ENCODE data around the gene RIOK3. TPM values are rescaled to one million over a fixed set of nuclear protein-coding genes. Genes with fewer than 3 reads are reported as not detected.

RIOK3 gene
- total RNA-seq, 1 experiment from 2014 or later = 19.4 TPM

DNA sequence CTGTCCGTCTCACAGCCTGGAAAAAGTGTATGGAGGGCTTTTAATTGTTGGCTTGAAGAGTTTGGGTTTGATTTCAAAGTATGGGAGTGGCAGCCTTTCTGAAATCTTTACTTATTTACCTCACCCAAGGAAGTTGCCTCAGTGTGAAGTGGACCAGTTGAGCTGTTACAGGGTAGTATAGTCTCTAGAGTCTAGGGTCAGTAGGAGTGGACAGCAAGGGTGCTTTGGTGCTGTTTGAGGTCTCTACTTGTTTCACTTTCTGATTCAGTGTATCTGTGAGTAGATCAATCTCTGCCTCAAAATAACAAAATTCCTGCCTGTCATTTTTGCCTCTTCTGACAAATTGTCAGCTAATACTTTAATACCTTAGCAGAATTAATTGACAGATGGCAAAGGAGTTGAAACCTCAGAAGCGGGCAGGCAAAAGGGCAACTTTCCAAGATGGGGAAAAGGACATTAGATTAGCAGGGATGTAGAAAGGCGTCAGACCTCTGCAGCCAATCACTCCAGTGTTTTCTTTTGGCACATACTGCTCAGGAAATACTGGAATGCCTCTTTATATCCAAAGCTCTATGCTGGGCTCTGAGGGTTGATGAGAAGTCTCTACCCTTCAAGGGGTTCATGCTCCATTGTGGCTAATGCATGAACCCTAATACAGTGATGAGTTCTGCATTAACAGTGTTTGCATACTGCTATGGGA is 5.9 kb downstream of the RIOK3 start:
- POLR2A ChIA-PET = no interaction called here
- H3K27ac Mint-ChIP-seq = no peak overlapping the region
- H3K27me3 Mint-ChIP-seq (ENCODE audit: low read depth) = no peaks in the 10 kb centered on the region
- CTCF ChIA-PET = no interaction called here
- H3K4me3 Mint-ChIP-seq = no peak overlapping the region
- ATAC-seq (no peak), DNase-seq (ENCODE audit: low spot score) (no peak)
- H3K4me1 Mint-ChIP-seq = peaks cover 7% of the 10 kb centered on the region
- TF ChIP-seq JUN (CRISPR knock-in tag; IDR thresholded peaks at IDR 0.05) (no peak), ZNF219 (CRISPR knock-in tag; IDR thresholded peaks at IDR 0.05; ENCODE audit: borderline replicate concordance) (no peak), EMX1 (CRISPR knock-in tag; IDR thresholded peaks at IDR 0.05) (no peak), ZNF121 (CRISPR knock-in tag; IDR thresholded peaks at IDR 0.05) (no peak), ELF4 (CRISPR knock-in tag; IDR thresholded peaks at IDR 0.05; ENCODE audit: low read depth) (no peak), NR2C2 (CRISPR knock-in tag; IDR thresholded peaks at IDR 0.05) (no peak), IRF2 (CRISPR knock-in tag; IDR thresholded peaks at IDR 0.05; ENCODE audit: borderline replicate concordance, low read depth) (no peak)
- TF ChIP-seq, protein P1, sequence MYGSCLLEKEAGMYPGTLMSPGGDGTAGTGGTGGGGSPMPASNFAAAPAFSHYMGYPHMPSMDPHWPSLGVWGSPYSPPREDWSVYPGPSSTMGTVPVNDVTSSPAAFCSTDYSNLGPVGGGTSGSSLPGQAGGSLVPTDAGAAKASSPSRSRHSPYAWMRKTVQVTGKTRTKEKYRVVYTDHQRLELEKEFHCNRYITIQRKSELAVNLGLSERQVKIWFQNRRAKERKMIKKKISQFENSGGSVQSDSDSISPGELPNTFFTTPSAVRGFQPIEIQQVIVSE (CRISPR knock-in tag; IDR thresholded peaks at IDR 0.05; ENCODE audit: borderline replicate concordance) = no peak
- TF ChIP-seq, protein P2, sequence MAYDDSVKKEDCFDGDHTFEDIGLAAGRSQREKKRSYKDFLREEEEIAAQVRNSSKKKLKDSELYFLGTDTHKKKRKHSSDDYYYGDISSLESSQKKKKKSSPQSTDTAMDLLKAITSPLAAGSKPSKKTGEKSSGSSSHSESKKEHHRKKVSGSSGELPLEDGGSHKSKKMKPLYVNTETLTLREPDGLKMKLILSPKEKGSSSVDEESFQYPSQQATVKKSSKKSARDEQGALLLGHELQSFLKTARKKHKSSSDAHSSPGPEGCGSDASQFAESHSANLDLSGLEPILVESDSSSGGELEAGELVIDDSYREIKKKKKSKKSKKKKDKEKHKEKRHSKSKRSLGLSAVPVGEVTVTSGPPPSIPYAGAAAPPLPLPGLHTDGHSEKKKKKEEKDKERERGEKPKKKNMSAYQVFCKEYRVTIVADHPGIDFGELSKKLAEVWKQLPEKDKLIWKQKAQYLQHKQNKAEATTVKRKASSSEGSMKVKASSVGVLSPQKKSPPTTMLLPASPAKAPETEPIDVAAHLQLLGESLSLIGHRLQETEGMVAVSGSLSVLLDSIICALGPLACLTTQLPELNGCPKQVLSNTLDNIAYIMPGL (CRISPR knock-in tag; IDR thresholded peaks at IDR 0.05) = no peak
- TF ChIP-seq, protein P3, sequence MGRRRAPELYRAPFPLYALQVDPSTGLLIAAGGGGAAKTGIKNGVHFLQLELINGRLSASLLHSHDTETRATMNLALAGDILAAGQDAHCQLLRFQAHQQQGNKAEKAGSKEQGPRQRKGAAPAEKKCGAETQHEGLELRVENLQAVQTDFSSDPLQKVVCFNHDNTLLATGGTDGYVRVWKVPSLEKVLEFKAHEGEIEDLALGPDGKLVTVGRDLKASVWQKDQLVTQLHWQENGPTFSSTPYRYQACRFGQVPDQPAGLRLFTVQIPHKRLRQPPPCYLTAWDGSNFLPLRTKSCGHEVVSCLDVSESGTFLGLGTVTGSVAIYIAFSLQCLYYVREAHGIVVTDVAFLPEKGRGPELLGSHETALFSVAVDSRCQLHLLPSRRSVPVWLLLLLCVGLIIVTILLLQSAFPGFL (CRISPR knock-in tag; IDR thresholded peaks at IDR 0.05; ENCODE audit: borderline replicate concordance) = no peak
- TF ChIP-seq, protein P4, sequence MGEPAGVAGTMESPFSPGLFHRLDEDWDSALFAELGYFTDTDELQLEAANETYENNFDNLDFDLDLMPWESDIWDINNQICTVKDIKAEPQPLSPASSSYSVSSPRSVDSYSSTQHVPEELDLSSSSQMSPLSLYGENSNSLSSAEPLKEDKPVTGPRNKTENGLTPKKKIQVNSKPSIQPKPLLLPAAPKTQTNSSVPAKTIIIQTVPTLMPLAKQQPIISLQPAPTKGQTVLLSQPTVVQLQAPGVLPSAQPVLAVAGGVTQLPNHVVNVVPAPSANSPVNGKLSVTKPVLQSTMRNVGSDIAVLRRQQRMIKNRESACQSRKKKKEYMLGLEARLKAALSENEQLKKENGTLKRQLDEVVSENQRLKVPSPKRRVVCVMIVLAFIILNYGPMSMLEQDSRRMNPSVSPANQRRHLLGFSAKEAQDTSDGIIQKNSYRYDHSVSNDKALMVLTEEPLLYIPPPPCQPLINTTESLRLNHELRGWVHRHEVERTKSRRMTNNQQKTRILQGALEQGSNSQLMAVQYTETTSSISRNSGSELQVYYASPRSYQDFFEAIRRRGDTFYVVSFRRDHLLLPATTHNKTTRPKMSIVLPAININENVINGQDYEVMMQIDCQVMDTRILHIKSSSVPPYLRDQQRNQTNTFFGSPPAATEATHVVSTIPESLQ (CRISPR knock-in tag; IDR thresholded peaks at IDR 0.05) = no peak
- TF ChIP-seq, protein P5, sequence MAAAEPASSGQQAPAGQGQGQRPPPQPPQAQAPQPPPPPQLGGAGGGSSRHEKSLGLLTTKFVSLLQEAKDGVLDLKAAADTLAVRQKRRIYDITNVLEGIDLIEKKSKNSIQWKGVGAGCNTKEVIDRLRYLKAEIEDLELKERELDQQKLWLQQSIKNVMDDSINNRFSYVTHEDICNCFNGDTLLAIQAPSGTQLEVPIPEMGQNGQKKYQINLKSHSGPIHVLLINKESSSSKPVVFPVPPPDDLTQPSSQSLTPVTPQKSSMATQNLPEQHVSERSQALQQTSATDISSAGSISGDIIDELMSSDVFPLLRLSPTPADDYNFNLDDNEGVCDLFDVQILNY (CRISPR knock-in tag; IDR thresholded peaks at IDR 0.05) = no peak
- TF ChIP-seq, protein P6, sequence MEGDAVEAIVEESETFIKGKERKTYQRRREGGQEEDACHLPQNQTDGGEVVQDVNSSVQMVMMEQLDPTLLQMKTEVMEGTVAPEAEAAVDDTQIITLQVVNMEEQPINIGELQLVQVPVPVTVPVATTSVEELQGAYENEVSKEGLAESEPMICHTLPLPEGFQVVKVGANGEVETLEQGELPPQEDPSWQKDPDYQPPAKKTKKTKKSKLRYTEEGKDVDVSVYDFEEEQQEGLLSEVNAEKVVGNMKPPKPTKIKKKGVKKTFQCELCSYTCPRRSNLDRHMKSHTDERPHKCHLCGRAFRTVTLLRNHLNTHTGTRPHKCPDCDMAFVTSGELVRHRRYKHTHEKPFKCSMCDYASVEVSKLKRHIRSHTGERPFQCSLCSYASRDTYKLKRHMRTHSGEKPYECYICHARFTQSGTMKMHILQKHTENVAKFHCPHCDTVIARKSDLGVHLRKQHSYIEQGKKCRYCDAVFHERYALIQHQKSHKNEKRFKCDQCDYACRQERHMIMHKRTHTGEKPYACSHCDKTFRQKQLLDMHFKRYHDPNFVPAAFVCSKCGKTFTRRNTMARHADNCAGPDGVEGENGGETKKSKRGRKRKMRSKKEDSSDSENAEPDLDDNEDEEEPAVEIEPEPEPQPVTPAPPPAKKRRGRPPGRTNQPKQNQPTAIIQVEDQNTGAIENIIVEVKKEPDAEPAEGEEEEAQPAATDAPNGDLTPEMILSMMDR (IDR thresholded peaks at IDR 0.05) = no peak
- TF ChIP-seq, protein P7, sequence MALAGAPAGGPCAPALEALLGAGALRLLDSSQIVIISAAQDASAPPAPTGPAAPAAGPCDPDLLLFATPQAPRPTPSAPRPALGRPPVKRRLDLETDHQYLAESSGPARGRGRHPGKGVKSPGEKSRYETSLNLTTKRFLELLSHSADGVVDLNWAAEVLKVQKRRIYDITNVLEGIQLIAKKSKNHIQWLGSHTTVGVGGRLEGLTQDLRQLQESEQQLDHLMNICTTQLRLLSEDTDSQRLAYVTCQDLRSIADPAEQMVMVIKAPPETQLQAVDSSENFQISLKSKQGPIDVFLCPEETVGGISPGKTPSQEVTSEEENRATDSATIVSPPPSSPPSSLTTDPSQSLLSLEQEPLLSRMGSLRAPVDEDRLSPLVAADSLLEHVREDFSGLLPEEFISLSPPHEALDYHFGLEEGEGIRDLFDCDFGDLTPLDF (CRISPR knock-in tag; IDR thresholded peaks at IDR 0.05) = no peak
- no peaks in the 10 kb centered on the region for H3K9me3 Mint-ChIP-seq
- H3K36me3 Mint-ChIP-seq = peaks cover 12% of the 10 kb centered on the region

DNA sequence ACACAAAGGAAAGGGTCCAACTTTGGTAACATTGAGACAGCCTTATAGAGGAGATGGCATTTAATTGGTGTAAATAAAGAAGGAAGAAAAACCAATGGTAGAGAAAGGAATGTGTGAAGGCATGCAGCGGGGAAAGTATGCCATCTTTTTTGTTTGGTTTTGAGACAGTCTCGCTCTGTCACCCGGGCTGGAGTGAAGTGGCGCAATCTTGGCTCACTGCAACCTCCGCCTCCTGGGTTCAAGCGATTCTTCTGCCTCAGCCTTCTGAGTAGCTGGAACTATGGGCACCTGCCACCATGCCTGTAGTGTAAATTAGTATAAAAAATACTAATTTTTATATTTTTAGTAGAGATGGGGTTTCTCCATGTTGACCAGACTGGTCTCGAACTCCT is 6.4 kb downstream of the RIOK3 start:
- H3K27ac Mint-ChIP-seq = no peak overlapping the region
- ChIA-PET POLR2A (no interaction called here), CTCF (no interaction called here)
- DNase-seq (ENCODE audit: low spot score) (no peak), ATAC-seq (no peak)
- peaks cover 17% of the 10 kb centered on the region for H3K36me3 Mint-ChIP-seq
- no peak overlapping the region for H3K4me3 Mint-ChIP-seq
- TF ChIP-seq SOX15 (CRISPR knock-in tag; IDR thresholded peaks at IDR 0.05) (no peak), JUN (CRISPR knock-in tag; IDR thresholded peaks at IDR 0.05) (no peak), ZNF317 (CRISPR knock-in tag; IDR thresholded peaks at IDR 0.05; ENCODE audit: borderline replicate concordance, low read depth) (no peak)
- TF ChIP-seq, protein P8, sequence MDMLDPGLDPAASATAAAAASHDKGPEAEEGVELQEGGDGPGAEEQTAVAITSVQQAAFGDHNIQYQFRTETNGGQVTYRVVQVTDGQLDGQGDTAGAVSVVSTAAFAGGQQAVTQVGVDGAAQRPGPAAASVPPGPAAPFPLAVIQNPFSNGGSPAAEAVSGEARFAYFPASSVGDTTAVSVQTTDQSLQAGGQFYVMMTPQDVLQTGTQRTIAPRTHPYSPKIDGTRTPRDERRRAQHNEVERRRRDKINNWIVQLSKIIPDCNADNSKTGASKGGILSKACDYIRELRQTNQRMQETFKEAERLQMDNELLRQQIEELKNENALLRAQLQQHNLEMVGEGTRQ (CRISPR knock-in tag; IDR thresholded peaks at IDR 0.05) = no peak
- TF ChIP-seq, protein P9, sequence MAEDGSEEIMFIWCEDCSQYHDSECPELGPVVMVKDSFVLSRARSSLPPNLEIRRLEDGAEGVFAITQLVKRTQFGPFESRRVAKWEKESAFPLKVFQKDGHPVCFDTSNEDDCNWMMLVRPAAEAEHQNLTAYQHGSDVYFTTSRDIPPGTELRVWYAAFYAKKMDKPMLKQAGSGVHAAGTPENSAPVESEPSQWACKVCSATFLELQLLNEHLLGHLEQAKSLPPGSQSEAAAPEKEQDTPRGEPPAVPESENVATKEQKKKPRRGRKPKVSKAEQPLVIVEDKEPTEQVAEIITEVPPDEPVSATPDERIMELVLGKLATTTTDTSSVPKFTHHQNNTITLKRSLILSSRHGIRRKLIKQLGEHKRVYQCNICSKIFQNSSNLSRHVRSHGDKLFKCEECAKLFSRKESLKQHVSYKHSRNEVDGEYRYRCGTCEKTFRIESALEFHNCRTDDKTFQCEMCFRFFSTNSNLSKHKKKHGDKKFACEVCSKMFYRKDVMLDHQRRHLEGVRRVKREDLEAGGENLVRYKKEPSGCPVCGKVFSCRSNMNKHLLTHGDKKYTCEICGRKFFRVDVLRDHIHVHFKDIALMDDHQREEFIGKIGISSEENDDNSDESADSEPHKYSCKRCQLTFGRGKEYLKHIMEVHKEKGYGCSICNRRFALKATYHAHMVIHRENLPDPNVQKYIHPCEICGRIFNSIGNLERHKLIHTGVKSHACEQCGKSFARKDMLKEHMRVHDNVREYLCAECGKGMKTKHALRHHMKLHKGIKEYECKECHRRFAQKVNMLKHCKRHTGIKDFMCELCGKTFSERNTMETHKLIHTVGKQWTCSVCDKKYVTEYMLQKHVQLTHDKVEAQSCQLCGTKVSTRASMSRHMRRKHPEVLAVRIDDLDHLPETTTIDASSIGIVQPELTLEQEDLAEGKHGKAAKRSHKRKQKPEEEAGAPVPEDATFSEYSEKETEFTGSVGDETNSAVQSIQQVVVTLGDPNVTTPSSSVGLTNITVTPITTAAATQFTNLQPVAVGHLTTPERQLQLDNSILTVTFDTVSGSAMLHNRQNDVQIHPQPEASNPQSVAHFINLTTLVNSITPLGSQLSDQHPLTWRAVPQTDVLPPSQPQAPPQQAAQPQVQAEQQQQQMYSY (CRISPR knock-in tag; IDR thresholded peaks at IDR 0.05) = no peak
- no peaks in the 10 kb centered on the region for H3K27me3 Mint-ChIP-seq (ENCODE audit: low read depth)
- H3K4me1 Mint-ChIP-seq = peaks cover 2% of the 10 kb centered on the region; the same call in 1 of the 2 replicates
- no peaks in the 10 kb centered on the region for H3K9me3 Mint-ChIP-seq
